ENCODE results near the gene TRAPPC8.
"Not testable (repeated sequence)": the region's sequence is repeated elsewhere in the genome, so short reads cannot be mapped to it uniquely, and the experiment has no call there.

The TRAPPC8 gene

GRCh38 chr18:31860488-31860887 lies 82.4 kb downstream of the TRAPPC8 start:
- Histone ChIP-seq H3K9ac (no peak overlapping the region), H3K9me3 (replicated peaks in 1 of 11) (no peaks in the 10 kb centered on the region), H3K36me3 (peaks cover 84 to 100% (median 97%) of the 10 kb centered on the region in 11 experiments), H3K27ac (no peak overlapping the region), H3K4me1 (peaks cover 0 to 15% (median 2%) of the 10 kb centered on the region in 10 experiments; a peak in 6 of 20 replicates), H3K4me2 (no peak overlapping the region), H3K4me3 (no peak overlapping the region), H3K27me3 (no peaks in the 10 kb centered on the region), H4K20me1 (peaks cover 0 to 16% (median 0%) of the 10 kb centered on the region in 11 experiments; a peak in 2 of 22 replicates)
- TF ChIP-seq Cebpa-rat (IDR thresholded peaks at IDR 0.05), result no peak

- Histone ChIP-seq H3K36me3 (peaks cover 89 to 100% (median 97%) of the 10 kb centered on the region in 11 experiments), H3K27me3 (no peaks in the 10 kb centered on the region), H3K4me3 (no peak overlapping the region), H3K4me1 (peaks cover 0 to 15% (median 2%) of the 10 kb centered on the region in 10 experiments; a peak in 6 of 20 replicates), H3K27ac (no peak overlapping the region), H3K4me2 (0 out of 22 replicates have a peak overlapping the region, but pooled peaks of 1 of the 11 experiments have one; percentile 6), H3K9me3 (replicated peaks in 1 of 11) (no peaks in the 10 kb centered on the region), H4K20me1 (peaks cover 0 to 16% (median 0%) of the 10 kb centered on the region in 11 experiments; a peak in 1 of 22 replicates), H3K9ac (no peak overlapping the region)
- no peak for TF ChIP-seq Cebpa-rat (IDR thresholded peaks at IDR 0.05)
These were observed 85.3 kb downstream of the TRAPPC8 start for GRCh38 chr18:31857526-31858106.

- peaks cover 85 to 100% (median 95%) of the 10 kb centered on the region in 11 experiments for H3K36me3 ChIP-seq
These were observed 92.1 kb downstream of the TRAPPC8 start for GRCh38 chr18:31850844-31851243.

GRCh38 chr18:31840499-31840898 lies 102.4 kb downstream of the TRAPPC8 start:
- no peak overlapping the region for H3K4me3 ChIP-seq
- H3K4me1 ChIP-seq, result no peaks in the 10 kb centered on the region
- H3K4me2 ChIP-seq, result no peak overlapping the region
- H3K36me3 ChIP-seq, result peaks cover 87 to 99% (median 94%) of the 10 kb centered on the region in 11 experiments
- H3K27me3 ChIP-seq, result no peaks in the 10 kb centered on the region
- TF ChIP-seq Cebpa-rat (IDR thresholded peaks at IDR 0.05), result no peak
- H3K27ac ChIP-seq, result no peak overlapping the region
- no peaks in the 10 kb centered on the region; a peak in 1 of 22 replicates for H4K20me1 ChIP-seq
- no peak overlapping the region for H3K9ac ChIP-seq
- no peaks in the 10 kb centered on the region; a peak in 1 of 22 replicates for H3K9me3 ChIP-seq (replicated peaks in 1 of 11)

More at GRCh38 chr18:31850844-31851243, 92.1 kb downstream of the TRAPPC8 start:
- no peak overlapping the region for H3K4me3 ChIP-seq
- TF ChIP-seq Cebpa-rat (IDR thresholded peaks at IDR 0.05), result no peak
- H3K4me2 ChIP-seq, result peak overlapping the region in 4 of 11 experiments; percentile 41 to 70 (median 63); a peak in 6 of 22 replicates
- H3K9me3 ChIP-seq (replicated peaks in 1 of 11), result no peaks in the 10 kb centered on the region
- peaks cover 0 to 11% (median 0%) of the 10 kb centered on the region in 11 experiments; a peak in 4 of 22 replicates for H4K20me1 ChIP-seq
- no peaks in the 10 kb centered on the region for H3K27me3 ChIP-seq
- peaks cover 0 to 17% (median 0%) of the 10 kb centered on the region in 10 experiments; a peak in 7 of 20 replicates for H3K4me1 ChIP-seq
- peak overlapping the region in 3 of 11 experiments; percentile 30 to 47 (median 46); a peak in 3 of 22 replicates for H3K27ac ChIP-seq
- peak overlapping the region in 1 of 11 experiments; percentile 15; a peak in 1 of 22 replicates for H3K9ac ChIP-seq

GRCh38 chr18:31837879-31838278 lies 105.0 kb downstream of the TRAPPC8 start:
- Histone ChIP-seq H3K9ac (no peak overlapping the region), H3K4me2 (no peak overlapping the region), H3K4me3 (no peak overlapping the region), H3K27ac (no peak overlapping the region), H4K20me1 (peaks cover 0 to 6% (median 0%) of the 10 kb centered on the region in 11 experiments; a peak in 2 of 22 replicates), H3K4me1 (no peaks in the 10 kb centered on the region), H3K27me3 (no peaks in the 10 kb centered on the region), H3K36me3 (peaks cover 91 to 100% (median 95%) of the 10 kb centered on the region in 11 experiments), H3K9me3 (replicated peaks in 1 of 11) (no peaks in the 10 kb centered on the region; a peak in 1 of 22 replicates)
- TF ChIP-seq Cebpa-rat (IDR thresholded peaks at IDR 0.05), result no peak

GRCh38 chr18:31835528-31836133 lies 107.3 kb downstream of the TRAPPC8 start:
- no peak for TF ChIP-seq Cebpa-rat (IDR thresholded peaks at IDR 0.05)
- H3K36me3 ChIP-seq, result peaks cover 84 to 98% (median 94%) of the 10 kb centered on the region in 11 experiments

GRCh38 chr18:31831903-31832302 lies 111.0 kb downstream of the TRAPPC8 start:
- 0 out of 22 replicates have a peak, but pooled peaks cover 0 to 5% (median 0%) of the 10 kb centered on the region in 11 experiments for H3K9me3 ChIP-seq (replicated peaks in 1 of 11)
- no peak for TF ChIP-seq Cebpa-rat (IDR thresholded peaks at IDR 0.05)
- no peaks in the 10 kb centered on the region for H3K27me3 ChIP-seq
- H3K4me3 ChIP-seq, result no peak overlapping the region
- H3K9ac ChIP-seq, result no peak overlapping the region
- peaks cover 69 to 97% (median 85%) of the 10 kb centered on the region in 11 experiments for H3K36me3 ChIP-seq
- no peak overlapping the region for H3K4me2 ChIP-seq
- H3K4me1 ChIP-seq, result peaks cover 0 to 13% (median 6%) of the 10 kb centered on the region in 10 experiments; a peak in 11 of 20 replicates
- peaks cover 0 to 6% (median 0%) of the 10 kb centered on the region in 11 experiments; a peak in 1 of 22 replicates for H4K20me1 ChIP-seq
- H3K27ac ChIP-seq, result no peak overlapping the region

More at GRCh38 chr18:31835528-31836133, 107.3 kb downstream of the TRAPPC8 start:
- no peaks in the 10 kb centered on the region for H3K27me3 ChIP-seq
- no peaks in the 10 kb centered on the region for H3K4me1 ChIP-seq
- H3K9me3 ChIP-seq (replicated peaks in 1 of 11), result peaks cover 0 to 5% (median 0%) of the 10 kb centered on the region in 11 experiments; a peak in 1 of 22 replicates
- H3K4me2 ChIP-seq, result no peak overlapping the region
- no peak overlapping the region for H3K4me3 ChIP-seq
- H3K27ac ChIP-seq, result no peak overlapping the region
- H4K20me1 ChIP-seq, result peaks cover 0 to 6% (median 0%) of the 10 kb centered on the region in 11 experiments; a peak in 1 of 22 replicates
- no peak overlapping the region for H3K9ac ChIP-seq

GRCh38 chr18:31830686-31831085 lies 112.2 kb downstream of the TRAPPC8 start:
- Histone ChIP-seq H3K9me3 (replicated peaks in 1 of 11) (0 out of 22 replicates have a peak, but pooled peaks cover 0 to 5% (median 0%) of the 10 kb centered on the region in 11 experiments), H3K4me3 (no peak overlapping the region), H3K9ac (no peak overlapping the region), H3K4me2 (no peak overlapping the region), H4K20me1 (peaks cover 0 to 6% (median 0%) of the 10 kb centered on the region in 11 experiments; a peak in 1 of 22 replicates), H3K36me3 (peaks cover 58 to 85% (median 74%) of the 10 kb centered on the region in 11 experiments), H3K4me1 (peaks cover 0 to 13% (median 6%) of the 10 kb centered on the region in 10 experiments; a peak in 11 of 20 replicates), H3K27me3 (no peaks in the 10 kb centered on the region), H3K27ac (no peak overlapping the region)
- TF ChIP-seq Cebpa-rat (IDR thresholded peaks at IDR 0.05), result no peak

GRCh38 chr18:31828613-31829012 lies 114.3 kb downstream of the TRAPPC8 start:
- no peak overlapping the region for H3K27ac ChIP-seq
- H3K27me3 ChIP-seq, result no peaks in the 10 kb centered on the region
- H3K4me3 ChIP-seq, result no peak overlapping the region
- H3K36me3 ChIP-seq, result peaks cover 37 to 64% (median 53%) of the 10 kb centered on the region in 11 experiments
- 0 out of 22 replicates have a peak, but pooled peaks cover 0 to 5% (median 0%) of the 10 kb centered on the region in 11 experiments for H3K9me3 ChIP-seq (replicated peaks in 1 of 11)
- peaks cover 0 to 5% (median 0%) of the 10 kb centered on the region in 11 experiments; a peak in 1 of 22 replicates for H4K20me1 ChIP-seq
- no peak overlapping the region for H3K9ac ChIP-seq
- H3K4me1 ChIP-seq, result peaks cover 0 to 13% (median 6%) of the 10 kb centered on the region in 10 experiments; a peak in 11 of 20 replicates
- no peak for TF ChIP-seq Cebpa-rat (IDR thresholded peaks at IDR 0.05)
- H3K4me2 ChIP-seq, result peak overlapping the region in 4 of 11 experiments; percentile 12 to 41 (median 25); a peak in 4 of 22 replicates

GRCh38 chr18:31826673-31827325 lies 116.1 kb downstream of the TRAPPC8 start:
- H3K4me2 ChIP-seq; H3K27ac ChIP-seq; H3K4me3 ChIP-seq; H3K9ac ChIP-seq; H4K20me1 ChIP-seq; H3K27me3 ChIP-seq; H3K9me3 ChIP-seq (replicated peaks in 1 of 11): not testable (repeated sequence)
- Histone ChIP-seq H3K36me3 (peaks cover 29 to 47% (median 38%) of the 10 kb centered on the region in 11 experiments), H3K4me1 (peaks cover 0 to 13% (median 6%) of the 10 kb centered on the region in 10 experiments; a peak in 11 of 20 replicates)

Measured in BLaER1 treated with 17β-estradiol and CSF1 and Interleukin-3, amounts not matched to agents 10 nM and 100 nM (cell line).